A673 (cell line): ENCODE data around the gene NEO1. TPM values are rescaled to one million over a fixed set of nuclear protein-coding genes. Genes with fewer than 3 reads are reported as not detected.

Experiments
- BruUV-seq: library from RNA; stranded (reverse); fragments of 400-500 nt; replicated peaks from 2 replicates; lab custom pipeline; 2021; lab: Mats Ljungman, UMichigan
- CTCF ChIA-PET: fragments of 300-600 bp; sonication (Branson Sonifier 250); formaldehyde crosslinking; loops from one replicate; lab custom pipeline; 2022; ENCODE audit warnings: antibody characterized with exemption; lab: Charles Lee
- POLR2A ChIA-PET: fragments of 300-600 bp; sonication (Branson Sonifier 250); formaldehyde crosslinking; loops from one replicate; lab custom pipeline; 2022; ENCODE audit warnings: antibody characterized with exemption; ENCODE audit not compliant: low non-redundant PET; lab: Charles Lee
- DNase-seq: peaks from one replicate; pipeline ENCODE4 v3.0.0-alpha.2; 2015; ENCODE audit warnings: low spot score
- H3K27ac ChIP-seq: fragments of 200-600 bp; sonication (generic); 2 replicates; pipeline ENCODE4 v1.5.1; 2016; ENCODE audit warnings: mixed run types, low read depth, mild to moderate bottlenecking, mixed read lengths, antibody characterized with exemption, low read length; ENCODE audit not compliant: poor library complexity, severe bottlenecking
- H3K27me3 ChIP-seq: fragments of 200-600 bp; sonication (generic); replicated peaks from 2 replicates; pipeline ENCODE4 v1.6.1; 2017; ENCODE audit warnings: mixed run types, low read depth, mild to moderate bottlenecking, mixed read lengths, antibody characterized with exemption, low read length; ENCODE audit not compliant: insufficient read depth, poor library complexity
- H3K36me3 ChIP-seq: fragments of 200-600 bp; sonication (generic); 2 replicates; pipeline ENCODE4 v1.6.1; 2016; ENCODE audit warnings: mixed run types, mild to moderate bottlenecking, mixed read lengths, antibody characterized with exemption, low read length; ENCODE audit not compliant: insufficient read depth, poor library complexity, severe bottlenecking
- H3K4me1 ChIP-seq: fragments of 200-600 bp; sonication (generic); 2 replicates; pipeline ENCODE4 v1.6.1; 2017; ENCODE audit warnings: mixed run types, mild to moderate bottlenecking, mixed read lengths, antibody characterized with exemption, low read length; ENCODE audit not compliant: insufficient read depth, poor library complexity, severe bottlenecking
- H3K4me3 ChIP-seq: fragments of 200-600 bp; sonication (generic); 2 replicates; pipeline ENCODE4 v1.5.1; 2016; ENCODE audit warnings: low read depth, mixed run types, mild to moderate bottlenecking, mixed read lengths, low read length; ENCODE audit not compliant: poor library complexity, severe bottlenecking
- H3K9me3 ChIP-seq: fragments of 200-600 bp; sonication (generic); 2 replicates; pipeline ENCODE4 v1.6.1; 2016; ENCODE audit warnings: mixed run types, low read depth, mild to moderate bottlenecking, mixed read lengths, antibody characterized with exemption, low read length; ENCODE audit not compliant: poor library complexity, severe bottlenecking
- CTCF ChIP-seq: fragments of 300-800, 200-600 bp; sonication (generic); conservative IDR thresholded peaks from 2 replicates; pipeline ENCODE4 v1.5.1; 2017; ENCODE audit warnings: low read depth, mild to moderate bottlenecking, antibody characterized with exemption, low read length, moderate library complexity, mixed read lengths
- EZH2 ChIP-seq: fragments of 200-600 bp; sonication (generic); IDR thresholded peaks from 2 replicates; pipeline ENCODE4 v1.6.1; 2017; ENCODE audit warnings: borderline replicate concordance, low read depth, mild to moderate bottlenecking, mixed read lengths, antibody characterized with exemption, low read length; ENCODE audit not compliant: poor library complexity, severe bottlenecking
- intact Hi-C: fragments of 100-400 bp; cut with micrococcal nuclease; formaldehyde crosslinking; loops from one replicate; pipeline ENCODE4 v1.10.0; 2022; ENCODE audit not compliant: unreplicated experiment
- total RNA-seq: library from RNA; stranded (reverse); gene quantifications from 2 replicates; pipeline ENCODE4 v1.2.3, GENCODE V29; 2021

The NEO1 gene
- total RNA-seq, 1 experiment from 2014 or later, result 72.6 TPM

GRCh38 chr15:73338058-73338457 is 285.8 kb downstream of the NEO1 start:
- ChIA-PET POLR2A (no interaction called here), CTCF (no interaction called here)
- Histone ChIP-seq H3K4me3 (no peak overlapping the region), H3K4me1 (no peaks in the 10 kb centered on the region), H3K27ac (no peak overlapping the region), H3K36me3 (no peaks in the 10 kb centered on the region), H3K9me3 (no peaks in the 10 kb centered on the region), H3K27me3 (no peaks in the 10 kb centered on the region)
- DNase-seq, result no peak
- BruUV-seq, result no TSS peak
- intact Hi-C loops, result no loop called here
- no peak for TF ChIP-seq EZH2
- no peak for TF ChIP-seq CTCF

GRCh38 chr15:73338606-73339374 is 286.5 kb downstream of the NEO1 start:
- Histone ChIP-seq H3K9me3 (no peaks in the 10 kb centered on the region), H3K36me3 (no peaks in the 10 kb centered on the region), H3K27ac (no peak overlapping the region), H3K4me3 (no peak overlapping the region), H3K27me3 (no peaks in the 10 kb centered on the region), H3K4me1 (no peaks in the 10 kb centered on the region)
- POLR2A ChIA-PET, result no interaction called here
- intact Hi-C loops, result no loop called here
- CTCF ChIA-PET, result no interaction called here
- no TSS peak for BruUV-seq
- no peak for DNase-seq
- no peak for TF ChIP-seq EZH2

GRCh38 chr15:73340502-73341192 is 288.4 kb downstream of the NEO1 start:
- TF ChIP-seq CTCF (no peak), EZH2 (no peak)
- no peak for DNase-seq
- Histone ChIP-seq H3K36me3 (no peaks in the 10 kb centered on the region), H3K27ac (no peak overlapping the region), H3K27me3 (peaks cover 3% of the 10 kb centered on the region), H3K4me3 (no peak overlapping the region), H3K9me3 (no peaks in the 10 kb centered on the region), H3K4me1 (no peaks in the 10 kb centered on the region)
- intact Hi-C loops, result no loop called here
- BruUV-seq, result no TSS peak
- POLR2A ChIA-PET, result no interaction called here
- CTCF ChIA-PET, result no interaction called here
